Sigmoid colon (tissue), 7 donors: ENCODE measurements around the gene C14orf180. TPM values are rescaled to one million over a fixed set of nuclear protein-coding genes. Genes with fewer than 3 reads are reported as not detected.
"Not testable (repeated sequence)": the region's sequence is repeated elsewhere in the genome, so short reads cannot be mapped to it uniquely, and the experiment has no call there.

ENCODE experiments used
- DNase-seq: peaks from one replicate; pipeline ENCODE4 v3.0.0-alpha.2; 2019
- H3K27ac ChIP-seq, 4 donors: fragments of 200-600 bp; sonication (generic); one replicate each; pipeline ENCODE4 v1.5.1; 2016 to 2019; ENCODE audit warnings: mild to moderate bottlenecking in 1 of 4
- H3K27me3 ChIP-seq, 3 donors: fragments of 200-600 bp; sonication (generic); one replicate each; pipeline ENCODE4 v1.5.1; 2019; ENCODE audit warnings: mild to moderate bottlenecking in 1 of 3
- H3K36me3 ChIP-seq, 4 donors: fragments of 200-600 bp; sonication (generic); one replicate each; pipeline ENCODE4 v1.5.1; 2016 to 2019
- H3K4me1 ChIP-seq, 4 donors: fragments of 200-600 bp; sonication (generic); one replicate each; pipeline ENCODE4 v1.5.1; 2017 to 2019
- H3K4me3 ChIP-seq, 4 donors: fragments of 200-600 bp; sonication (generic); one replicate each; pipeline ENCODE4 v1.5.1; 2017 to 2019; ENCODE audit warnings: mild to moderate bottlenecking in 2 of 4, moderate library complexity in 1 of 4
- H3K9me3 ChIP-seq, 4 donors: fragments of 200-600 bp in 3 of 4; sonication (generic) in 3 of 4; one replicate each; pipeline versions ENCODE4 v1.5.1 to v1.6.1; 2013 to 2019
- EP300 ChIP-seq, 4 donors: sonication (generic); formaldehyde crosslinking; IDR thresholded peaks; one replicate each; pipeline ENCODE4 v1.6.1; 2017; ENCODE audit warnings: antibody characterized with exemption in 4 of 4
- POLR2A ChIP-seq, 2 donors: fragments of 450-650 bp; IDR thresholded peaks; one replicate each; pipeline ENCODE4 v1.6.1; 2016; ENCODE audit warnings: antibody characterized with exemption in 2 of 2, mild to moderate bottlenecking in 2 of 2, moderate library complexity in 2 of 2
- POLR2AphosphoS5 ChIP-seq, 4 donors: sonication (generic); formaldehyde crosslinking; IDR thresholded peaks; one replicate each; pipeline ENCODE4 v1.6.1; 2017; ENCODE audit warnings: antibody characterized with exemption in 4 of 4
- WGBS, 2 donors: extraction: QIAGEN DNeasy Blood & Tissue Kit; methylation state at CpG; one replicate each; pipeline ENCODE4 v1.1.7; 2013; 5-methylcytosine and 5-hydroxymethylcytosine counted together
- intact Hi-C: fragments of 100-400 bp; cut with DNase I; formaldehyde crosslinking; loops from one replicate; pipeline ENCODE4 v1.15.1; 2023
- polyA plus RNA-seq, 3 donors: library from polyadenylated mRNA; stranded (reverse); fragments of 200-250 nt; gene quantifications; one replicate each; pipeline ENCODE4 v1.2.3, GENCODE V29; 2013
- total RNA-seq, 4 donors: library from RNA; depleted of rRNA; stranded (reverse); fragments of >200 nt; gene quantifications; one replicate each; pipeline ENCODE4 v1.1.0, GENCODE V29; 2016
- TF ChIP-seq, protein P1 (sequence below), 4 experiments: fragments of 450-650 bp in 3 of 4; fragments of 200-600 bp in 1 of 4; IDR thresholded peaks; one replicate each; pipeline ENCODE4 v1.5.1; 2016 to 2019; ENCODE audit warnings: antibody characterized with exemption in 4 of 4, mild to moderate bottlenecking in 3 of 4, moderate library complexity in 2 of 4
- donor health status: healthy with polysubstance abuse.
- donor health status: Bipolar disorder and iron deficiency.
- donor health status: healthy.

Gene C14orf180
- total and polyA plus RNA-seq, 7 donors, result 0.16 to 5.0 (median 0.58) TPM; not detected in 1

DNA sequence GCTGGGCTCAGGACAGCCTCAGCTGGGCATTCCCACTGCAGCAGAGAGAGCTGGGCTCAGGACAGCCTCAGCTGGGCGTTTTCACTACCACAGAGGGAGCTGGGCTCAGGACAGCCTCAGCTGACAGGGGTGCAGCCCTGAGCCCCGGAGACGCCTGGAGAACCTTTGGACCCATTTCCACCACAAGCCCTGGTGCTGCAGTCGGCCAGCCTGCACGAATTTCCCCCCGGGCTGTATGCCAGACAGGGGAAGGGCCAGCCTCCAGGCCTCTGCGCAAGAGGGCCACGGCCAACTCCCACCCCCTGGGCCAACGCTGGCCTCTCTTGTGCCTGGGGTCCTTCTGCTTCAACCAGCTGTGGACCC is 2.6 kb upstream of the C14orf180 start:
- Histone ChIP-seq H3K9me3 (no peaks in the 10 kb centered on the region), H3K27me3 (peaks cover 2 to 36% (median 18%) of the 10 kb centered on the region in 3 donors), H3K4me3 (no peak overlapping the region), H3K4me1 (peaks cover 0 to 24% (median 5%) of the 10 kb centered on the region in 4 donors), H3K27ac (no peak overlapping the region), H3K36me3 (no peaks in the 10 kb centered on the region)
- TF ChIP-seq POLR2AphosphoS5 (IDR thresholded peaks at IDR 0.05), result no peak
- TF ChIP-seq EP300 (IDR thresholded peaks at IDR 0.05), result no peak
- TF ChIP-seq POLR2A (IDR thresholded peaks at IDR 0.05), result no peak
- TF ChIP-seq, protein P1, sequence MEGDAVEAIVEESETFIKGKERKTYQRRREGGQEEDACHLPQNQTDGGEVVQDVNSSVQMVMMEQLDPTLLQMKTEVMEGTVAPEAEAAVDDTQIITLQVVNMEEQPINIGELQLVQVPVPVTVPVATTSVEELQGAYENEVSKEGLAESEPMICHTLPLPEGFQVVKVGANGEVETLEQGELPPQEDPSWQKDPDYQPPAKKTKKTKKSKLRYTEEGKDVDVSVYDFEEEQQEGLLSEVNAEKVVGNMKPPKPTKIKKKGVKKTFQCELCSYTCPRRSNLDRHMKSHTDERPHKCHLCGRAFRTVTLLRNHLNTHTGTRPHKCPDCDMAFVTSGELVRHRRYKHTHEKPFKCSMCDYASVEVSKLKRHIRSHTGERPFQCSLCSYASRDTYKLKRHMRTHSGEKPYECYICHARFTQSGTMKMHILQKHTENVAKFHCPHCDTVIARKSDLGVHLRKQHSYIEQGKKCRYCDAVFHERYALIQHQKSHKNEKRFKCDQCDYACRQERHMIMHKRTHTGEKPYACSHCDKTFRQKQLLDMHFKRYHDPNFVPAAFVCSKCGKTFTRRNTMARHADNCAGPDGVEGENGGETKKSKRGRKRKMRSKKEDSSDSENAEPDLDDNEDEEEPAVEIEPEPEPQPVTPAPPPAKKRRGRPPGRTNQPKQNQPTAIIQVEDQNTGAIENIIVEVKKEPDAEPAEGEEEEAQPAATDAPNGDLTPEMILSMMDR (IDR thresholded peaks at IDR 0.05), result no peak
- no peak for DNase-seq
- intact Hi-C loops, result no loop called here
- WGBS, 2 donors, result 10 to 53% methylated on average over 9 of the region's 9 CpGs

DNA sequence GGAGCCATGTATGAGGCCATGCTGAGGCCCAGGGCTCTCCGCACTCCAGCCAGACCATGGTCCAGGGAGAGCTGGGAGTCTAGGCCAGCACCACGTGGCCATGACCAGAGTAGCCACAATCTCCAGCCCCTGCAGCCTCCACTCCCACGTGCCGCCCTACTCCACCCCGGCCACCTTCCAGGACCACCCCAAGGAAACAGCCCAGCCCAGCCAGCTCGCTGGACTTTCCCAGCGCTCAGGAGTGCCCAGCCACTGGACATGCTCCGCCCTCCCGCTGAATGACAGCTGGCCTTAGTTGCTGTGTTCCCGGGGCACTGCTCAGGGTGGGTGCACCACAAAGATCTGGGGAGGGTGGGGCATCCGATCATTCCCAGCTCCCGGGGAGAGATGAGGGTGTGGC is 2.1 kb upstream of the C14orf180 start:
- DNase-seq, result no peak
- 28 to 70% methylated on average over 12 of the region's 12 CpGs for WGBS, 2 donors
- Histone ChIP-seq H3K9me3 (no peaks in the 10 kb centered on the region), H3K4me3 (no peak overlapping the region), H3K27ac (no peak overlapping the region), H3K36me3 (no peaks in the 10 kb centered on the region), H3K27me3 (peaks cover 2 to 36% (median 18%) of the 10 kb centered on the region in 3 donors), H3K4me1 (peaks cover 0 to 25% (median 5%) of the 10 kb centered on the region in 4 donors)
- TF ChIP-seq POLR2AphosphoS5 (IDR thresholded peaks at IDR 0.05) (no peak), POLR2A (IDR thresholded peaks at IDR 0.05) (no peak), EP300 (IDR thresholded peaks at IDR 0.05) (no peak)
- TF ChIP-seq, protein P1 (IDR thresholded peaks at IDR 0.05), result no peak
- intact Hi-C loops, result no loop called here

DNA sequence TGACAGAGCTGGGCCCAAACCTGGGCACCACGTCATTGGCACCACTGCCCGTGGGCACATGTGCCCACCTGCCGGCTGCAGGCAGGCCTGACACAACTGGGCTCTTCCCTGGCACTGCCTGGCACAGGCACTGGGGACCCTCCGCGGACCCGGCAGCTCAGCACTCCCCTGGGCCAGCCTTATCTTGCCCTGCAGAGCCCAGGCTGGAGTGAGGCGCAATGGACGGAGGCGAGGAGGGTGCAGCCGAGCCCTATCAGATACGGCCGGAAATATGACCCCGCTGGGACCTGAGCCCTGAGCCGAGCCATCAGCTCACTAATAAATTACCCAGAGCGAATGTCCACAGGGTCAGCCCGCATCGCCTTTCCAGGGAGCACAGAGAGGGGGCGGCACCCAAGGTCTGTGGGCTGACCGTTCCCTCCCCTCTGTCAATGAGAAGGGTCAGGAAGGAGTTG is 1.7 kb upstream of the C14orf180 start:
- Histone ChIP-seq H3K4me3 (no peak overlapping the region), H3K27ac (no peak overlapping the region), H3K4me1 (peaks cover 0 to 25% (median 5%) of the 10 kb centered on the region in 4 donors), H3K9me3 (no peaks in the 10 kb centered on the region), H3K36me3 (no peaks in the 10 kb centered on the region), H3K27me3 (peaks cover 2 to 36% (median 18%) of the 10 kb centered on the region in 3 donors)
- DNase-seq, result no peak
- intact Hi-C loops, result no loop called here
- WGBS, 2 donors, result 69 to 73% methylated on average over 19 of the region's 19 CpGs
- TF ChIP-seq POLR2A (IDR thresholded peaks at IDR 0.05) (no peak), POLR2AphosphoS5 (IDR thresholded peaks at IDR 0.05) (no peak), EP300 (IDR thresholded peaks at IDR 0.05) (no peak)
- TF ChIP-seq, protein P1 (IDR thresholded peaks at IDR 0.05), result no peak

GRCh38 chr14:104578321-104578720 is 1.2 kb upstream of the C14orf180 start:
- intact Hi-C loops, result no loop called here
- no peak overlapping the region for H3K27ac ChIP-seq
- no peak overlapping the region for H3K4me3 ChIP-seq
- peaks cover 0 to 25% (median 5%) of the 10 kb centered on the region in 4 donors for H3K4me1 ChIP-seq
- WGBS, 2 donors, result 79 to 88% methylated on average over 11 of the region's 11 CpGs
- no peaks in the 10 kb centered on the region for H3K36me3 ChIP-seq
- DNase-seq, result no peak
- no peak for TF ChIP-seq EP300 (IDR thresholded peaks at IDR 0.05)
- TF ChIP-seq, protein P1 (IDR thresholded peaks at IDR 0.05), result no peak
- TF ChIP-seq POLR2A (IDR thresholded peaks at IDR 0.05), result no peak
- H3K9me3 ChIP-seq, result no peaks in the 10 kb centered on the region
- H3K27me3 ChIP-seq, result peaks cover 2 to 36% (median 18%) of the 10 kb centered on the region in 3 donors

DNA sequence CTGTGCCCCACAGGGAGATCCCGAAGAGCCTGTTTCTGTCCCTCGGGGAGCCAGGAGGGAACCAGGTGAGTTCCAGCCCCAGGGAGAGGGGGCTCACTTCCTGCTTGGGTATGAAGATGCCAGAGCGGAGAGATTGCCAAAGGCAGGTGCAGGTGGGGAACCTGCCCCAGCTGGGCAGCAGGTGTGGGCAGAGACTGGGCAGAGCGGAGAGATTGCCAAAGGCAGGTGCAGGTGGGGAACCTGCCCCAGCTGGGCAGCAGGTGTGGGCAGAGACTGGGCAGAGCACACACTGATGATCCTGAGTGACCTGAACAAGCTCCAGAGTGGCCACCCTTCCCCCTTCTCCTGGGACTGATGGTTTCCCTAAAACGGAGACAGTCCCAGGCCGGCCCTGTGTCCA is 375 bp downstream of the C14orf180 start:
- Histone ChIP-seq H3K4me1 (peaks cover 0 to 25% (median 5%) of the 10 kb centered on the region in 4 donors), H3K27me3 (peaks cover 2 to 43% (median 18%) of the 10 kb centered on the region in 3 donors)
- DNase-seq, H3K27ac ChIP-seq, intact Hi-C loops, H3K36me3 ChIP-seq, H3K4me3 ChIP-seq, H3K9me3 ChIP-seq: not testable (repeated sequence)
- 41 to 71% methylated on average over 6 of the region's 6 CpGs for WGBS, 2 donors
